Measurements from ENCODE around the gene BTRC. TPM values are rescaled to one million over a fixed set of nuclear protein-coding genes. Genes with fewer than 3 reads are reported as not detected.

The BTRC gene
- total RNA-seq, 1 donor from 2014 or later, result 38.4 TPM

- Mint-ChIP-seq H3K27me3 (ENCODE audit: low read depth) (peaks cover 28% of the 10 kb centered on the region), H3K9me3 (no peaks in the 10 kb centered on the region), H3K36me3 (peaks cover 2% of the 10 kb centered on the region), H3K27ac (no peak overlapping the region), H3K4me1 (peaks cover 11% of the 10 kb centered on the region), H3K4me3 (no peak overlapping the region)
- DNase-seq (ENCODE audit: low spot score in 2 of 2, unreplicated experiment in 2 of 2), result no peak
- TF ChIP-seq CTCF (IDR thresholded peaks at IDR 0.05; ENCODE audit: unreplicated experiment), result no peak
Observed at GRCh38 chr10:101573885-101574753, 220.2 kb downstream of the BTRC start.

- H3K9me3 Mint-ChIP-seq, result no peaks in the 10 kb centered on the region
- peaks cover 2% of the 10 kb centered on the region for H3K36me3 Mint-ChIP-seq
- no peak for TF ChIP-seq CTCF (IDR thresholded peaks at IDR 0.05; ENCODE audit: unreplicated experiment)
- H3K27ac Mint-ChIP-seq, result no peak overlapping the region
- peaks cover 7% of the 10 kb centered on the region for H3K4me1 Mint-ChIP-seq
- no peak for DNase-seq (ENCODE audit: low spot score in 2 of 2, unreplicated experiment in 2 of 2)
- H3K4me3 Mint-ChIP-seq, result no peak overlapping the region
- peaks cover 19% of the 10 kb centered on the region for H3K27me3 Mint-ChIP-seq (ENCODE audit: low read depth)
Observed at GRCh38 chr10:101575091-101575490, 221.1 kb downstream of the BTRC start.

- Mint-ChIP-seq H3K27me3 (ENCODE audit: low read depth) (peaks cover 15% of the 10 kb centered on the region), H3K4me1 (peaks cover 5% of the 10 kb centered on the region), H3K36me3 (peaks cover 2% of the 10 kb centered on the region), H3K27ac (no peak overlapping the region), H3K9me3 (no peaks in the 10 kb centered on the region), H3K4me3 (no peak overlapping the region)
- no peak for TF ChIP-seq CTCF (IDR thresholded peaks at IDR 0.05; ENCODE audit: unreplicated experiment)
- DNase-seq (ENCODE audit: low spot score in 2 of 2, unreplicated experiment in 2 of 2), result no peak
Observed at GRCh38 chr10:101575580-101576210, 221.7 kb downstream of the BTRC start.

GRCh38 chr10:101576211-101576863 lies 222.4 kb downstream of the BTRC start:
- Mint-ChIP-seq H3K36me3 (peaks cover 2% of the 10 kb centered on the region), H3K4me1 (no peaks in the 10 kb centered on the region), H3K9me3 (no peaks in the 10 kb centered on the region), H3K4me3 (no peak overlapping the region), H3K27ac (no peak overlapping the region), H3K27me3 (ENCODE audit: low read depth) (peaks cover 8% of the 10 kb centered on the region)
- no peak for TF ChIP-seq CTCF (IDR thresholded peaks at IDR 0.05; ENCODE audit: unreplicated experiment)
- no peak for DNase-seq (ENCODE audit: low spot score in 2 of 2, unreplicated experiment in 2 of 2)

- no peaks in the 10 kb centered on the region for H3K4me1 Mint-ChIP-seq
- no peak overlapping the region for H3K27ac Mint-ChIP-seq
- H3K9me3 Mint-ChIP-seq, result no peaks in the 10 kb centered on the region
- no peak overlapping the region for H3K4me3 Mint-ChIP-seq
- no peak for DNase-seq (ENCODE audit: low spot score in 2 of 2, unreplicated experiment in 2 of 2)
- TF ChIP-seq CTCF (IDR thresholded peaks at IDR 0.05; ENCODE audit: unreplicated experiment), result no peak
- peaks cover 2% of the 10 kb centered on the region for H3K36me3 Mint-ChIP-seq
- H3K27me3 Mint-ChIP-seq (ENCODE audit: low read depth), result peaks cover 2% of the 10 kb centered on the region
Observed at GRCh38 chr10:101577121-101577871, 223.3 kb downstream of the BTRC start.

Data from mesothelial cell of epicardium (in vitro differentiated cells).